ENCODE data around the gene SMYD5. TPM values are rescaled to one million over a fixed set of nuclear protein-coding genes. Genes with fewer than 3 reads are reported as not detected.

Gene SMYD5
- polyA plus RNA-seq, 1 of the 3 experiments (the other 2 are of a cell fraction) = 21.4 TPM

DNA sequence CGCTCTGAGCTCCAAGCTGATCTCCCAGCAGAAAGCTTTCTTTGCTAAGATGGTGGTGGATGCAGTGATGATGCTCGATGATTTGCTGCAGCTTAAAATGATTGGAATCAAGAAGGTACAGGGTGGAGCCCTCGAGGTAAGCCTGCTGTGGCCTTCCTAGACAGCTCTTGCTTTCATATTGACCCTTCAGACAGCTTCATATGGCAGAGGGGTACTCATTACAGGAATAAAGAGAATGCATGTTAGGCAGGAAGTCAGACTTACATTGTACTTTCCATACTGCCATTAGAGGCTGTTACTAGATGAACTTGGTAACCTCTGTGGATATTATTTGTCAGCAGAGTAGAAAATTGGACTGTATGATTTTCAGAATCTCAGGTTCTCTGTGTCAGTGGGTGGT, 30.5 kb downstream of the SMYD5 start (continued):
- TF ChIP-seq, protein P1, sequence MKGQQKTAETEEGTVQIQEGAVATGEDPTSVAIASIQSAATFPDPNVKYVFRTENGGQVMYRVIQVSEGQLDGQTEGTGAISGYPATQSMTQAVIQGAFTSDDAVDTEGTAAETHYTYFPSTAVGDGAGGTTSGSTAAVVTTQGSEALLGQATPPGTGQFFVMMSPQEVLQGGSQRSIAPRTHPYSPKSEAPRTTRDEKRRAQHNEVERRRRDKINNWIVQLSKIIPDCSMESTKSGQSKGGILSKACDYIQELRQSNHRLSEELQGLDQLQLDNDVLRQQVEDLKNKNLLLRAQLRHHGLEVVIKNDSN (IDR thresholded peaks at IDR 0.05; ENCODE audit: borderline replicate concordance, low read depth) = no peak
- TF ChIP-seq EP300 (IDR thresholded peaks at IDR 0.05; ENCODE audit: borderline replicate concordance in 1 of 2, low read depth in 1 of 2, low read length in 1 of 2) = no peak
- TF ChIP-seq, protein P2, sequence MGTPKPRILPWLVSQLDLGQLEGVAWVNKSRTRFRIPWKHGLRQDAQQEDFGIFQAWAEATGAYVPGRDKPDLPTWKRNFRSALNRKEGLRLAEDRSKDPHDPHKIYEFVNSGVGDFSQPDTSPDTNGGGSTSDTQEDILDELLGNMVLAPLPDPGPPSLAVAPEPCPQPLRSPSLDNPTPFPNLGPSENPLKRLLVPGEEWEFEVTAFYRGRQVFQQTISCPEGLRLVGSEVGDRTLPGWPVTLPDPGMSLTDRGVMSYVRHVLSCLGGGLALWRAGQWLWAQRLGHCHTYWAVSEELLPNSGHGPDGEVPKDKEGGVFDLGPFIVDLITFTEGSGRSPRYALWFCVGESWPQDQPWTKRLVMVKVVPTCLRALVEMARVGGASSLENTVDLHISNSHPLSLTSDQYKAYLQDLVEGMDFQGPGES (IDR thresholded peaks at IDR 0.05; ENCODE audit: low read depth, low read length) = no peak
- no peak for TF ChIP-seq SIN3A (IDR thresholded peaks at IDR 0.05; ENCODE audit: borderline replicate concordance, low read depth, low read length)
- no peak for TF ChIP-seq SMC3 (IDR thresholded peaks at IDR 0.05; ENCODE audit: low read depth, low read length)
- TF ChIP-seq USF2 (IDR thresholded peaks at IDR 0.05; ENCODE audit: borderline replicate concordance, low read depth, low read length) = no peak
- no peak for TF ChIP-seq JUND (IDR thresholded peaks at IDR 0.05)
- no peak for TF ChIP-seq TEAD4 (IDR thresholded peaks at IDR 0.05; ENCODE audit: borderline replicate concordance, insufficient read depth)
- no peak for TF ChIP-seq TCF12 (IDR thresholded peaks at IDR 0.05)
- no peak for TF ChIP-seq RFX5 (IDR thresholded peaks at IDR 0.05; ENCODE audit: low read length)
- no peak for TF ChIP-seq RCOR1 (IDR thresholded peaks at IDR 0.05; ENCODE audit: low read length)
- TF ChIP-seq TAF1 (IDR thresholded peaks at IDR 0.05; ENCODE audit: borderline replicate concordance, low read depth, low read length) = no peak

GRCh38 chr2:73246850-73247249, 32.8 kb downstream of the SMYD5 start:
- CTCF ChIA-PET = interaction anchor here (1.5 to 1.8 kb wide), 3 partner anchors 12 to 70 kb away, joined by 3 to 7 read pairs (median 5); partner anchors contain the start of genes CCT7 and PRADC1
- Histone ChIP-seq H3K4me1 (ENCODE audit: control insufficient read depth in 1 of 2, insufficient read depth in 2 of 2, low read depth in 1 of 2, low read length in 1 of 2) (peaks cover 0 to 23% of the 10 kb centered on the region in 2 experiments; a peak in 2 of 4 replicates), H3K9me2 (no peaks in the 10 kb centered on the region), H3K27ac (ENCODE audit: low read depth in 2 of 2, low read length in 1 of 2) (no peak overlapping the region), H2AFZ (ENCODE audit: low read depth) (no peak overlapping the region), H3K4me2 (no peak overlapping the region), H3K36me3 (replicated peaks in 1 of 2; ENCODE audit: control insufficient read depth in 1 of 2, insufficient read depth in 2 of 2, low read length in 1 of 2) (peaks cover 87 to 89% of the 10 kb centered on the region in 2 experiments), H3K4me3 (ENCODE audit: low read depth in 2 of 2, low read length in 1 of 2) (no peak overlapping the region), H3F3A (replicated peaks; ENCODE audit: insufficient read depth) (peaks cover 6% of the 10 kb centered on the region), H3K9me3 (no peaks in the 10 kb centered on the region), H3K9ac (no peak overlapping the region), H3K27me3 (ENCODE audit: insufficient read depth) (no peaks in the 10 kb centered on the region), H4K20me1 (ENCODE audit: insufficient read depth) (peaks cover 41% of the 10 kb centered on the region), H3K79me2 (ENCODE audit: insufficient read depth) (peaks cover 26% of the 10 kb centered on the region)
- 90% methylated on average over 3 of the region's 3 CpGs for WGBS (ENCODE audit: low lambda C conversion rate)
- POLR2A ChIA-PET = interaction anchor here (0.7 to 1.5 kb wide), 2 partner anchors 13 to 27 kb away, joined by 4 read pairs; partner anchors contain the start of gene CCT7
- no peak for DNase-seq
- TF ChIP-seq RCOR1 (IDR thresholded peaks at IDR 0.05; ENCODE audit: low read length) = no peak
- TF ChIP-seq, protein P2 (IDR thresholded peaks at IDR 0.05; ENCODE audit: low read depth, low read length) = no peak
- TF ChIP-seq EZH2phosphoT487 (IDR thresholded peaks at IDR 0.05; ENCODE audit: borderline replicate concordance, low read depth) = no peak
- no peak for TF ChIP-seq ZBTB33 (IDR thresholded peaks at IDR 0.05; ENCODE audit: borderline replicate concordance, low read depth)
- no peak for TF ChIP-seq TEAD4 (IDR thresholded peaks at IDR 0.05; ENCODE audit: borderline replicate concordance, insufficient read depth)
- no peak for TF ChIP-seq MXI1 (IDR thresholded peaks at IDR 0.05; ENCODE audit: low read depth, low read length)
- TF ChIP-seq ELF1 (IDR thresholded peaks at IDR 0.05) = no peak
- no peak for TF ChIP-seq NFIC (IDR thresholded peaks at IDR 0.05; ENCODE audit: borderline replicate concordance)
- TF ChIP-seq POLR2AphosphoS5 (IDR thresholded peaks at IDR 0.05; ENCODE audit: low read depth, low read length) = no peak
- TF ChIP-seq, protein P3, sequence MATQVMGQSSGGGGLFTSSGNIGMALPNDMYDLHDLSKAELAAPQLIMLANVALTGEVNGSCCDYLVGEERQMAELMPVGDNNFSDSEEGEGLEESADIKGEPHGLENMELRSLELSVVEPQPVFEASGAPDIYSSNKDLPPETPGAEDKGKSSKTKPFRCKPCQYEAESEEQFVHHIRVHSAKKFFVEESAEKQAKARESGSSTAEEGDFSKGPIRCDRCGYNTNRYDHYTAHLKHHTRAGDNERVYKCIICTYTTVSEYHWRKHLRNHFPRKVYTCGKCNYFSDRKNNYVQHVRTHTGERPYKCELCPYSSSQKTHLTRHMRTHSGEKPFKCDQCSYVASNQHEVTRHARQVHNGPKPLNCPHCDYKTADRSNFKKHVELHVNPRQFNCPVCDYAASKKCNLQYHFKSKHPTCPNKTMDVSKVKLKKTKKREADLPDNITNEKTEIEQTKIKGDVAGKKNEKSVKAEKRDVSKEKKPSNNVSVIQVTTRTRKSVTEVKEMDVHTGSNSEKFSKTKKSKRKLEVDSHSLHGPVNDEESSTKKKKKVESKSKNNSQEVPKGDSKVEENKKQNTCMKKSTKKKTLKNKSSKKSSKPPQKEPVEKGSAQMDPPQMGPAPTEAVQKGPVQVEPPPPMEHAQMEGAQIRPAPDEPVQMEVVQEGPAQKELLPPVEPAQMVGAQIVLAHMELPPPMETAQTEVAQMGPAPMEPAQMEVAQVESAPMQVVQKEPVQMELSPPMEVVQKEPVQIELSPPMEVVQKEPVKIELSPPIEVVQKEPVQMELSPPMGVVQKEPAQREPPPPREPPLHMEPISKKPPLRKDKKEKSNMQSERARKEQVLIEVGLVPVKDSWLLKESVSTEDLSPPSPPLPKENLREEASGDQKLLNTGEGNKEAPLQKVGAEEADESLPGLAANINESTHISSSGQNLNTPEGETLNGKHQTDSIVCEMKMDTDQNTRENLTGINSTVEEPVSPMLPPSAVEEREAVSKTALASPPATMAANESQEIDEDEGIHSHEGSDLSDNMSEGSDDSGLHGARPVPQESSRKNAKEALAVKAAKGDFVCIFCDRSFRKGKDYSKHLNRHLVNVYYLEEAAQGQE (IDR thresholded peaks at IDR 0.05; ENCODE audit: low read depth, low read length) = no peak
- no peak for TF ChIP-seq RFX5 (IDR thresholded peaks at IDR 0.05; ENCODE audit: low read length)
- TF ChIP-seq YY1 (IDR thresholded peaks at IDR 0.05; ENCODE audit: low read depth) = no peak

All from SK-N-SH (cell line).